GM12878 (cell line): ENCODE measurements around the gene B4GALT7. TPM values are rescaled to one million over a fixed set of nuclear protein-coding genes. Genes with fewer than 3 reads are reported as not detected.

Source experiments
- ATAC-seq: fragments of 200-7000 bp; cut with Tn5 transposase; 3 replicates; pipeline ENCODE4 v1.9.1; 2020; ENCODE audit warnings: mild to moderate bottlenecking, moderate library complexity
- BruUV-seq: library from RNA; stranded (reverse); fragments of 400-500 nt; replicated peaks from 2 replicates; lab custom pipeline; 2021; lab: Mats Ljungman, UMichigan
- CTCF ChIA-PET: fragments of 300-600 bp; sonication (Branson Sonifier 250); formaldehyde crosslinking; extraction: SDS; loops from one replicate; lab custom pipeline; 2021; ENCODE audit warnings: inconsistent platforms; lab: Yijun Ruan, JAX
- POLR2A ChIA-PET: fragments of 350-600 bp; formaldehyde crosslinking; extraction: SDS; loops from one replicate; lab custom pipeline; 2021; ENCODE audit warnings: inconsistent platforms; lab: Charles Lee
- RAD21 ChIA-PET: fragments of 300-600 bp; sonication (Branson Sonifier 250); formaldehyde crosslinking; loops from one replicate; lab custom pipeline; 2023; ENCODE audit warnings: antibody characterized with exemption; ENCODE audit not compliant: unreplicated experiment; lab: Charles Lee
- SMC1A ChIA-PET: fragments of 300-600 bp; sonication (Branson Sonifier 250); formaldehyde crosslinking; loops from one replicate; lab custom pipeline; 2023; ENCODE audit not compliant: unreplicated experiment, uncharacterized antibody; lab: Charles Lee
- DNase-seq: peaks from one replicate; pipeline ENCODE4 v3.0.0-alpha.2; 2011; ENCODE audit warnings: low read depth, low spot score
- FAIRE-seq: peaks from 3 replicates; lab custom pipeline; 2011; peaks lifted over from hg19 to GRCh38; lab: Jason Lieb, UNC
- H2AFZ ChIP-seq: 2 replicates; pipeline ENCODE4 v1.6.0; 2011; ENCODE audit warnings: low read depth, low read length, control low read depth; ENCODE audit not compliant: control insufficient read depth
- H3K27ac ChIP-seq: 2 replicates; pipeline ENCODE4 v1.5.1; 2011; ENCODE audit warnings: control low read depth; ENCODE audit not compliant: control insufficient read depth, insufficient read depth
- H3K27me3 ChIP-seq, 2 experiments: replicated peaks in 1 of 2; 2 replicates each; pipeline versions ENCODE4 v1.6.0 to v1.6.1; 2011; ENCODE audit warnings: low read length in 1 of 2; ENCODE audit not compliant: control insufficient read depth in 2 of 2, insufficient read depth in 2 of 2
- H3K36me3 ChIP-seq, 2 experiments: 2 replicates each; pipeline ENCODE4 v1.5.1; 2011; ENCODE audit warnings: low read length in 1 of 2; ENCODE audit not compliant: control insufficient read depth in 2 of 2, insufficient read depth in 2 of 2
- H3K4me1 ChIP-seq: 2 replicates; pipeline ENCODE4 v1.6.1; 2011; ENCODE audit warnings: mild to moderate bottlenecking, low read length, moderate library complexity, mixed read lengths; ENCODE audit not compliant: control insufficient read depth, insufficient read depth
- H3K4me2 ChIP-seq: 2 replicates; pipeline ENCODE4 v1.6.0; 2011; ENCODE audit warnings: control low read depth; ENCODE audit not compliant: control insufficient read depth, insufficient read depth
- H3K4me3 ChIP-seq: fragments of 200-600 bp; sonication (generic); 2 replicates; pipeline ENCODE4 v1.5.1; 2016
- H3K79me2 ChIP-seq: 2 replicates; pipeline ENCODE4 v1.6.0; 2011; ENCODE audit warnings: low read length; ENCODE audit not compliant: control insufficient read depth, insufficient read depth
- H3K9ac ChIP-seq: 2 replicates; pipeline ENCODE4 v1.8.0; 2011; ENCODE audit warnings: low read length, control low read depth, mixed read lengths; ENCODE audit not compliant: control insufficient read depth, insufficient read depth
- H3K9me3 ChIP-seq: replicated peaks from 3 replicates; pipeline ENCODE4 v1.5.1; 2011; ENCODE audit warnings: mild to moderate bottlenecking, low read length; ENCODE audit not compliant: control insufficient read depth, insufficient read depth
- H4K20me1 ChIP-seq: 2 replicates; pipeline ENCODE4 v1.6.0; 2011; ENCODE audit not compliant: control insufficient read depth, insufficient read depth
- CBX5 ChIP-seq: sonication (generic); IDR thresholded peaks from 2 replicates; pipeline ENCODE4 v1.6.1; 2016; ENCODE audit warnings: low read depth, moderate library complexity, mild to moderate bottlenecking, inconsistent platforms
- CREB1 ChIP-seq: IDR thresholded peaks from 2 replicates; pipeline ENCODE4 v1.6.1; 2012; ENCODE audit warnings: low read depth, mild to moderate bottlenecking, inconsistent platforms
- IRF3 ChIP-seq: fragments of 450-650 bp; IDR thresholded peaks from 2 replicates; pipeline ENCODE4 v1.6.1; 2014; ENCODE audit warnings: mild to moderate bottlenecking
- SRF ChIP-seq, 2 experiments: IDR thresholded peaks; 2 replicates each; pipeline ENCODE4 v1.6.1; 2011; ENCODE audit warnings: low read depth in 2 of 2, low read length in 2 of 2, mild to moderate bottlenecking in 1 of 2, moderate library complexity in 1 of 2
- TARDBP ChIP-seq: IDR thresholded peaks from 2 replicates; pipeline ENCODE4 v1.6.1; 2016; ENCODE audit warnings: borderline replicate concordance
- TCF12 ChIP-seq: IDR thresholded peaks from 2 replicates; pipeline ENCODE4 v1.6.1; 2011; ENCODE audit warnings: low read depth, mild to moderate bottlenecking, low read length
- WGBS: methylation state at CpG from one replicate; pipeline ENCODE4 v1.1.6; 2016; ENCODE audit warnings: low lambda C conversion rate; ENCODE audit not compliant: insufficient replicate concordance, insufficient coverage; ENCODE audit errors: missing lambda C conversion rate; 5-methylcytosine and 5-hydroxymethylcytosine counted together
- in situ Hi-C: fragments of 300-500 bp; cut with MboI; formaldehyde crosslinking; loops from 9 replicates; pipeline ENCODE4 v1.14.3; 2018; ENCODE audit warnings: mixed read lengths
- intact Hi-C: fragments of 100-400 bp; cut with micrococcal nuclease; formaldehyde crosslinking; loops from one replicate; pipeline ENCODE4 v1.14.2; 2022; ENCODE audit not compliant: unreplicated experiment
- polyA plus RNA-seq, 11 experiments: library from polyadenylated mRNA; depleted of rRNA in 4 of 11; unstranded in 6 of 11; stranded (reverse) in 5 of 11; fragments of >200 nt; fragmentation: Nextera tagmentation in 4 of 11; fragmentation: Illumina TruSeq in 1 of 11; extraction: Ambion mirVana in 4 of 11; extraction: Trizol in 1 of 11; gene quantifications; 1 replicate in 1 of 11; 2 replicates in 10 of 11; pipeline versions ENCODE4 v1.2.1 to v1.2.3, GENCODE V29; 2011 to 2016; ENCODE audit warnings: inconsistent platforms in 2 of 11, missing spikeins in 2 of 11, low read depth in 1 of 11
- total RNA-seq, 4 experiments: library from RNA; depleted of rRNA in 3 of 4; stranded (reverse); fragments of >200 nt in 3 of 4; fragmentation: Illumina TruSeq in 1 of 4; extraction: Trizol in 1 of 4; gene quantifications; 2 replicates each; pipeline versions ENCODE4 v1.2.1 to v1.2.3, GENCODE V29; 2013 to 2021
- TF ChIP-seq, protein P1 (sequence below): IDR thresholded peaks from 2 replicates; pipeline ENCODE4 v1.6.1; 2011; ENCODE audit warnings: mild to moderate bottlenecking, low read depth, low read length, moderate library complexity; ENCODE audit not compliant: insufficient replicate concordance
- TF ChIP-seq, protein P2 (sequence below): fragments of 450-650 bp; IDR thresholded peaks from 2 replicates; pipeline ENCODE4 v1.6.1; 2018; ENCODE audit warnings: borderline replicate concordance, mild to moderate bottlenecking; ENCODE audit not compliant: partially characterized antibody

Gene B4GALT7
- total and polyA plus RNA-seq, 10 of the 15 experiments (the other 5 are each of a cell fraction or from before 2014, with no cell fraction given) = 0.34 to 27.3 (median 16.4) TPM

DNA sequence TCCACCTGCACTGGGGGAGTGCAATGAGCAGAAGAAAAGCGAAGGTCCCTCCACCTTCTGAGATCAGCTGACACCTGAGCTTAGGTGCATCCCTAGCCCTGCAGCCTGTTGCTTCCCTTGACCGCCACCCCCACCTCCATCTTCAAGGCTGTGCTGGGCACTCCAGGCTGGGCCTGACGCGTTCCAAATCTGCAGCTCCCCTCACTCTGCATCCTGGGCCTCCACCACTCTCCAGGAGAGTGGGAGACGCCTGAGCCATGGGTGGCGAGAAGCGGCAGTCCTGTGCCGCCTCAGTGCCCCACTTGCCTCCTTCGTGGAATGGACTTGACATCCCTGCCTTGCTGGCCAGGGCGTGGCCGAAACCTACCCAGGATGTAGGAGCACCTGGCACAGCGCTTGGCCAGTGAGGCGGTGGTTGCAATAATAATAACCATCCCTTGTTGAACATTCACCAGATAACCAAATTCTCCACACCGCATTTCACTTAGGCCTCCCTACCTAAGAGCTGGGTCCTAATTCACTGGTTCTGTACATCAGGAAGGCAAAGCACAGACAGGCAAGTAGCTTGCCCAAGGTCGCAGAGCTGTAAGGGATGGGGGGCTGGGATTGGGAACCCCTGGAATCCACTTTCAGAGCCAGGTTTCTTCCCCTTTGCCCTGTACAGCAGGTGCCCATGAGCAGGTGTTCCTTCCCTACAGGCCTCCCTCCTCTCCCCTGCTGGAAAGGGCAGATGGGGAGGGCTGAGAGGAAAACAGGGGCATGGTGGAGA lies 11.7 kb downstream of the B4GALT7 start (continued):
- TF ChIP-seq, protein P1, sequence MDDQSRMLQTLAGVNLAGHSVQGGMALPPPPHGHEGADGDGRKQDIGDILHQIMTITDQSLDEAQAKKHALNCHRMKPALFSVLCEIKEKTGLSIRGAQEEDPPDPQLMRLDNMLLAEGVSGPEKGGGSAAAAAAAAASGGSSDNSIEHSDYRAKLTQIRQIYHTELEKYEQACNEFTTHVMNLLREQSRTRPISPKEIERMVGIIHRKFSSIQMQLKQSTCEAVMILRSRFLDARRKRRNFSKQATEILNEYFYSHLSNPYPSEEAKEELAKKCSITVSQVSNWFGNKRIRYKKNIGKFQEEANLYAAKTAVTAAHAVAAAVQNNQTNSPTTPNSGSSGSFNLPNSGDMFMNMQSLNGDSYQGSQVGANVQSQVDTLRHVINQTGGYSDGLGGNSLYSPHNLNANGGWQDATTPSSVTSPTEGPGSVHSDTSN = no peak
- TF ChIP-seq SRF (IDR thresholded peaks at IDR 0.05; ENCODE audit: low read depth in 2 of 2, low read length in 2 of 2) (no peak), IRF3 (no peak), TCF12 (no peak), CBX5 (no peak)
- TF ChIP-seq, protein P2, sequence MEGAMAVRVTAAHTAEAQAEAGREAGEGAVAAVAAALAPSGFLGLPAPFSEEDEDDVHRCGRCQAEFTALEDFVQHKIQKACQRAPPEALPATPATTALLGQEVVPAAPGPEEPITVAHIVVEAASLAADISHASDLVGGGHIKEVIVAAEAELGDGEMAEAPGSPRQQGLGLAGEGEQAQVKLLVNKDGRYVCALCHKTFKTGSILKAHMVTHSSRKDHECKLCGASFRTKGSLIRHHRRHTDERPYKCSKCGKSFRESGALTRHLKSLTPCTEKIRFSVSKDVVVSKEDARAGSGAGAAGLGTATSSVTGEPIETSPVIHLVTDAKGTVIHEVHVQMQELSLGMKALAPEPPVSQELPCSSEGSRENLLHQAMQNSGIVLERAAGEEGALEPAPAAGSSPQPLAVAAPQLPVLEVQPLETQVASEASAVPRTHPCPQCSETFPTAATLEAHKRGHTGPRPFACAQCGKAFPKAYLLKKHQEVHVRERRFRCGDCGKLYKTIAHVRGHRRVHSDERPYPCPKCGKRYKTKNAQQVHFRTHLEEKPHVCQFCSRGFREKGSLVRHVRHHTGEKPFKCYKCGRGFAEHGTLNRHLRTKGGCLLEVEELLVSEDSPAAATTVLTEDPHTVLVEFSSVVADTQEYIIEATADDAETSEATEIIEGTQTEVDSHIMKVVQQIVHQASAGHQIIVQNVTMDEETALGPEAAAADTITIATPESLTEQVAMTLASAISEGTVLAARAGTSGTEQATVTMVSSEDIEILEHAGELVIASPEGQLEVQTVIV = no peak

DNA sequence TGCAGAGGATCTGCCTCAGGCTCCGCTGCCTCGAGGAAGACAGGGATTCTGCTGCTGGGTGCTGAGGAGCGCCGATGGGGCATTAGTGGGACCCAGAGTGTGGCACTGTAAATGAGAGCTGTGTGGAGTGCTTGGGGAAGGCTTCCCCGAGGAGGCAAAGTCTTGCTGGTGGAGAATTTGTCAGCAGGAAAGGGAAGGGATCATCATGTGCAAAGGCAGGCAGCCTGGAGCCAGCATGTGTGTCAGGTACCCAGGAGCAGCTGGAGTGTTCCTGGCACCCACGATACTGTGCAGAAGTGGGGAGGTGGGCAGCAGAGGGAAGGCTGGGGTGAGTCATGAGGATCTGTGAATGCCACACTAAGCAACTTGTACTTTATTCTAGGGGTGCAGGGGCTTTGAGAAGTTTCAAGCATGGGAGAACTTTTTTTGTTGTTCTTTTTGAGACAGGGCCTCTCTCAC lies 12.3 kb downstream of the B4GALT7 start:
- H3K79me2 ChIP-seq = no peaks in the 10 kb centered on the region
- H3K9ac ChIP-seq = no peak overlapping the region
- no peaks in the 10 kb centered on the region for H4K20me1 ChIP-seq
- H3K27ac ChIP-seq = no peak overlapping the region
- no peak overlapping the region for H2AFZ ChIP-seq
- WGBS = 92% methylated on average over 6 of the region's 6 CpGs
- H3K27me3 ChIP-seq = no peaks in the 10 kb centered on the region
- peaks cover 0 to 4% of the 10 kb centered on the region in 2 experiments; a peak in 2 of 4 replicates for H3K36me3 ChIP-seq
- in situ Hi-C loops = loop anchor here (25.0 kb wide), 1 partner anchor 1575 kb away; no protein-coding TSS in a partner anchor
- no peaks in the 10 kb centered on the region for H3K4me1 ChIP-seq
- no peak overlapping the region for H3K4me2 ChIP-seq
- ChIA-PET CTCF (no interaction called here), SMC1A (no interaction called here), POLR2A (no interaction called here), RAD21 (no interaction called here)
- no peaks in the 10 kb centered on the region for H3K9me3 ChIP-seq
- DNase-seq = no peak
- FAIRE-seq = no peak
- no peak overlapping the region for H3K4me3 ChIP-seq
- TF ChIP-seq IRF3 (no peak), TARDBP (no peak), CREB1 (no peak)
- no TSS peak for BruUV-seq
- intact Hi-C loops = no loop called here
- ATAC-seq = no peak
